Progenitor cell of endocrine pancreas (in vitro differentiated cells): ENCODE results near the gene NDFIP1. TPM values are rescaled to one million over a fixed set of nuclear protein-coding genes. Genes with fewer than 3 reads are reported as not detected.
"Not testable (repeated sequence)": the region's sequence is repeated elsewhere in the genome, so short reads cannot be mapped to it uniquely, and the experiment has no call there.

ENCODE experiments used
- DNase-seq: peaks from one replicate; pipeline ENCODE4 v3.0.0; 2021; ENCODE audit warnings: low spot score; ENCODE audit not compliant: unreplicated experiment
- H3K27ac Mint-ChIP-seq: 2 replicates; pipeline ENCODE4 v1.8.0; 2021; ENCODE audit warnings: mild to moderate bottlenecking, moderate library complexity, mixed read lengths
- H3K27me3 Mint-ChIP-seq: 2 replicates; pipeline ENCODE4 v1.8.0; 2021; ENCODE audit warnings: mixed read lengths
- H3K36me3 Mint-ChIP-seq: 2 replicates; pipeline ENCODE4 v1.8.0; 2022; ENCODE audit warnings: mixed read lengths; ENCODE audit not compliant: insufficient read depth
- H3K4me1 Mint-ChIP-seq: 2 replicates; pipeline ENCODE4 v1.8.0; 2021; ENCODE audit warnings: low read depth, mixed read lengths
- H3K4me3 Mint-ChIP-seq: 2 replicates; pipeline ENCODE4 v1.8.0; 2021; ENCODE audit warnings: low read depth, mild to moderate bottlenecking, moderate library complexity, mixed read lengths
- H3K9me3 Mint-ChIP-seq: 2 replicates; pipeline ENCODE4 v1.8.0; 2021; ENCODE audit warnings: low read depth, mixed read lengths
- total RNA-seq: library from RNA; stranded (reverse); gene quantifications from 2 replicates; pipeline ENCODE4 v1.2.1, GENCODE V29; 2021
- TF ChIP-seq, protein P1 (sequence below): fragments of 200-600 bp; sonication (generic); IDR thresholded peaks from one replicate; pipeline ENCODE4 v1.5.0; 2021; ENCODE audit warnings: antibody characterized with exemption, mild to moderate bottlenecking; ENCODE audit not compliant: unreplicated experiment

Gene NDFIP1
- total RNA-seq, 1 donor from 2014 or later = 247 TPM

DNA sequence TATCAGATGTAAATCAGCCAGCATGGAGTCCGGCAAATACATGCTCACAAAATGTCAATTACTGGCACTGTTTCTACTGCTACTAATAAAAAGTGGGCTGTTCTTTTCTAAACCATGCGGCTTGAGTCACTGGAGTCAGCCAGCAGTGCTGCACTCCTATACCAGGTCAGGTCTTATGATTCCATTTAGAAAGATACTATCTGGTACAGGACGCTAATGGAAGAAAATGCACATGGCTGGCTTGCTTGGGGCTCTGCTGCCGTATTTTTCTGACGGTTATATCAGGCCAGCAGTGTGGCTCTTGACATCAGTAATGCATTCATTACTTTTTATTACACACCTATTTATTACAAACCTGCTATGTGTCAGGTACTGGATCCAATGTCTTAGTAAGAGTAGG is 74.3 kb downstream of the NDFIP1 start:
- peaks cover 11% of the 10 kb centered on the region for H3K4me1 Mint-ChIP-seq
- H3K4me3 Mint-ChIP-seq = no peak overlapping the region
- DNase-seq = no peak
- TF ChIP-seq, protein P1, sequence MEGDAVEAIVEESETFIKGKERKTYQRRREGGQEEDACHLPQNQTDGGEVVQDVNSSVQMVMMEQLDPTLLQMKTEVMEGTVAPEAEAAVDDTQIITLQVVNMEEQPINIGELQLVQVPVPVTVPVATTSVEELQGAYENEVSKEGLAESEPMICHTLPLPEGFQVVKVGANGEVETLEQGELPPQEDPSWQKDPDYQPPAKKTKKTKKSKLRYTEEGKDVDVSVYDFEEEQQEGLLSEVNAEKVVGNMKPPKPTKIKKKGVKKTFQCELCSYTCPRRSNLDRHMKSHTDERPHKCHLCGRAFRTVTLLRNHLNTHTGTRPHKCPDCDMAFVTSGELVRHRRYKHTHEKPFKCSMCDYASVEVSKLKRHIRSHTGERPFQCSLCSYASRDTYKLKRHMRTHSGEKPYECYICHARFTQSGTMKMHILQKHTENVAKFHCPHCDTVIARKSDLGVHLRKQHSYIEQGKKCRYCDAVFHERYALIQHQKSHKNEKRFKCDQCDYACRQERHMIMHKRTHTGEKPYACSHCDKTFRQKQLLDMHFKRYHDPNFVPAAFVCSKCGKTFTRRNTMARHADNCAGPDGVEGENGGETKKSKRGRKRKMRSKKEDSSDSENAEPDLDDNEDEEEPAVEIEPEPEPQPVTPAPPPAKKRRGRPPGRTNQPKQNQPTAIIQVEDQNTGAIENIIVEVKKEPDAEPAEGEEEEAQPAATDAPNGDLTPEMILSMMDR = no peak
- peaks cover under 1% of the 10 kb centered on the region for H3K27me3 Mint-ChIP-seq
- no peak overlapping the region for H3K27ac Mint-ChIP-seq
- H3K36me3 Mint-ChIP-seq = no peaks in the 10 kb centered on the region
- no peaks in the 10 kb centered on the region for H3K9me3 Mint-ChIP-seq

DNA sequence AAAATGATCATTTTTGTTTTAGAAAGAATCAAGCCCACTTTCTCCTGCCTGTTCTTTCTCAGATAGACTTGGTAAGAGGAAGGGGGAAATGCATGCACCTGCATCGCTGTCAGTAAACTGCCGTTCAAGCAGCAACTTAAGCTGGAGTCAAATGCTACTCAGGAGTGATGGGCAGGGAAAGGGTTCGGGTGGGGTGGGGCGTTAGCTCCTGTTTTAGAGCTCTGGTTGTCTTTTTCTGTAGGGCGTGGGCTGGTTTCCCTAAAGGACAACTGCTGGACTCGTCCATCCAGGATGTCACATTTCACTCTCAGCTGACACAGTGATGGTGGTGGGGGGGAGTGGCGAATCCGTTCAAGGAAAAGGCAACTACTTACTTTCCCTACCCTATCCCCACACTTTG is 75.0 kb downstream of the NDFIP1 start:
- H3K4me3 Mint-ChIP-seq = no peak overlapping the region
- no peak for DNase-seq
- H3K36me3 Mint-ChIP-seq = no peaks in the 10 kb centered on the region
- TF ChIP-seq, protein P1 = no peak
- H3K9me3 Mint-ChIP-seq = no peaks in the 10 kb centered on the region
- peaks cover 11% of the 10 kb centered on the region for H3K4me1 Mint-ChIP-seq
- no peaks in the 10 kb centered on the region for H3K27me3 Mint-ChIP-seq
- H3K27ac Mint-ChIP-seq = no peak overlapping the region

DNA sequence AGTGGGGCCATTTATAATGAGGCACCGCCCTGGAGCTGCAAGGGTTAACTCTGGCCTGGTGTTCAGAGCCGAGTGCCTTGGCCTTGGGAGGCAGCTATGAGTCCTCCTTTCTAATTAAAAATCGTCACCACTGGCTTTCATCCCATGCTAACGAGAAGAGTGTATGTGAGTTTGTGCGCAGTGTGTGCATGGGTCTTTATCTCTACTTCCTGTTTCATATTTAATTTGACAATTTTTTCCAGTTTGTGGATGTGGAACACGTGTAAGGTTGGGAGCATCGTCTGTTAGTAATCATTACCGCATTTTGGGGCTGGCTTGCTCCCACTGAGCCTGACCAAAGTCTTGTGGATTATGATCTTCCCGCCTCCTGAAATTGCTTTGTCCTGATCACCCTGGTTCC is 76.4 kb downstream of the NDFIP1 start:
- Mint-ChIP-seq H3K36me3 (no peaks in the 10 kb centered on the region), H3K9me3 (no peaks in the 10 kb centered on the region), H3K4me1 (peaks cover 12% of the 10 kb centered on the region), H3K4me3 (no peak overlapping the region), H3K27me3 (no peaks in the 10 kb centered on the region), H3K27ac (no peak overlapping the region)
- no peak for DNase-seq
- TF ChIP-seq, protein P1 = no peak

DNA sequence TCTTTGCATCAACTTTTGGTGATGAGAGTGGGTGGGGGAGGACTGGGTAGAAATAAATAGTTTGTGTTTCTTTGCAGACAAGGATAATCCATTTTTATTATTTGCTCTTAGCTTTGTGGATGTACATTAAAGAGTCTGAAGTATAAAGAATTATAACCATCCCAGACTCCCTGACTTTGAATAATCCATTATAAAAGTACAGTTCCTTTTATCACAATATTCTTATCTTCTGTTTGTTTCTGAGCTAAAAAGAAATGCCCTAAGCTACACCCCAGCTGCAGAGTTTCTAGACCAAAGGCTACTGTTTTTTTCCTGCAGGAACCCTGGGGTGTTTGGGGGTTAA is 77.9 kb downstream of the NDFIP1 start:
- no peaks in the 10 kb centered on the region for H3K36me3 Mint-ChIP-seq
- no peak for DNase-seq
- no peak overlapping the region for H3K4me3 Mint-ChIP-seq
- TF ChIP-seq, protein P1 = no peak
- H3K27me3 Mint-ChIP-seq = no peaks in the 10 kb centered on the region
- H3K27ac Mint-ChIP-seq = no peak overlapping the region
- H3K4me1 Mint-ChIP-seq = peaks cover 11% of the 10 kb centered on the region
- no peaks in the 10 kb centered on the region for H3K9me3 Mint-ChIP-seq

DNA sequence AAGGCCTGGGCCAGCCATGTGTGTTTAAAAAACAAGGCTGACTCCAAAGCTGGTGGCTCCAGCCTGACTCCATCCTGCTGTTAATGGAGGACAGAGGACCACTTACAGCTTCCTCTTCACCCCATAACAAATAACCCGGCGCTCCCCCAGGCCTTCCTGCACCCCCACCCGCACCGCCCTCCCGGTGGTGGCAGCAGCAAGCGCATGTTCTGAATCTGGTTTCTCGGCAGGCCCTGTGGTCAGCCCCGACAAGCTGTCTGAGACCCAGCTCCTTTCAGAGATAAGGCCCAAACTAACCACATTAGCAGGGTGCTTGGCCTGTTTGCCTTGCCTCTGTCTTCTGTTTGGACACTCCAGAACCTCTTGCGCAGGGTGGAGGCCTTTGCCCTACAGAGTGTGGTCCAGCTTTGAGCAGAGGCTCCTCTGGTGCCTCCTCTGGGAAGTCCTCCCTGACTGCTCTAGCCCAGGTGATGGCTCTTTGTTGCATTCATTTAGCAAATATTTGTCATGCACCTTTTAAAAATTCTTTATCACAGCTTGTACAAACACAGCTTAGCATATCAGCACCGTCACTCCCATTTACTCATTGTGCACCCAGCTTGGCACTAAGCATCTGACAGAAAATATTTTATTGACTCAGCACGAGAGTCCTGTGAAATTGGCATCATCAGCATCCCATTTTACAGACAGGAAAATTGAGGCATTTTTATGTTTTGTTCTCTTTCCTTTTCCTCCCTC is 78.4 kb downstream of the NDFIP1 start:
- no peak for DNase-seq
- peaks cover 10% of the 10 kb centered on the region for H3K4me1 Mint-ChIP-seq
- no peaks in the 10 kb centered on the region for H3K36me3 Mint-ChIP-seq
- no peak overlapping the region for H3K4me3 Mint-ChIP-seq
- H3K27ac Mint-ChIP-seq = no peak overlapping the region
- H3K9me3 Mint-ChIP-seq = no peaks in the 10 kb centered on the region
- no peaks in the 10 kb centered on the region for H3K27me3 Mint-ChIP-seq
- TF ChIP-seq, protein P1 = no peak

DNA sequence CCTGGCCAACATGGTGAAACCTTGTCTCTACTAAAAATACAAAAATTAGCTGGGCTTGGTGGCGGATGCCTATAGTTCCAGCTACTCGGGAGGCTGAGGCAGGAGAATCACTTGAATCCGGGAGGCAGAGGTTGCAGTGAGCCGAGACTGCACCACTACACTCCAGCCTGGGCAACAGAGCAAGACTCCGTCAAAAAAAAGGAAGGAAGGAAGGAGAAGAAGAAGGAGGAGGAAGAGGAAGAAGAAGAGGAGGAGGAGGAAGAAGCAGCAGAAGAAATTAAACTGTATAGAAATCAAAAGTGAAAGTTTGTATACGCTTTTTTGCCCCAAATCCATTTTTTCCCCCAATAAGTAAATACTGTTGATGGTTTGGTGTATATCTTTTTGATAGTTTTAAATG is 80.1 kb downstream of the NDFIP1 start:
- H3K36me3 Mint-ChIP-seq, DNase-seq, H3K9me3 Mint-ChIP-seq, H3K27ac Mint-ChIP-seq, H3K27me3 Mint-ChIP-seq, H3K4me3 Mint-ChIP-seq: not testable (repeated sequence)
- peaks cover 10% of the 10 kb centered on the region for H3K4me1 Mint-ChIP-seq
